HepG2 (cell line): ENCODE measurements around the gene TPRN. TPM values are rescaled to one million over a fixed set of nuclear protein-coding genes. Genes with fewer than 3 reads are reported as not detected.

Experiments used
- ARNT ChIP-seq: fragments of 450-650 bp; IDR thresholded peaks from 2 replicates; pipeline ENCODE4 v1.6.1; 2017
- BRCA1 ChIP-seq: sonication (generic); formaldehyde crosslinking; IDR thresholded peaks from 2 replicates; pipeline ENCODE4 v1.4.0; 2020; ENCODE audit warnings: missing genetic modification reagents
- BRF2 ChIP-seq: sonication (generic); formaldehyde crosslinking; IDR thresholded peaks from 2 replicates; pipeline ENCODE4 v1.8.1; 2022; ENCODE audit warnings: mild to moderate bottlenecking, missing genetic modification reagents
- CERS6 ChIP-seq: sonication (generic); formaldehyde crosslinking; IDR thresholded peaks from 2 replicates; pipeline ENCODE4 v1.5.0; 2020; ENCODE audit warnings: missing genetic modification reagents
- CHCHD3 ChIP-seq: sonication (generic); formaldehyde crosslinking; IDR thresholded peaks from 2 replicates; pipeline ENCODE4 v1.8.0; 2022; ENCODE audit warnings: mild to moderate bottlenecking, missing genetic modification reagents, moderate library complexity
- ELF1 ChIP-seq: sonication (generic); formaldehyde crosslinking; IDR thresholded peaks from 2 replicates; pipeline ENCODE4 v1.4.0; 2020; ENCODE audit warnings: missing genetic modification reagents
- ELF3 ChIP-seq: IDR thresholded peaks from 2 replicates; pipeline ENCODE4 v1.6.1; 2016; ENCODE audit warnings: missing genetic modification reagents, missing compliant biosample characterization
- HOXA7 ChIP-seq: sonication (generic); formaldehyde crosslinking; IDR thresholded peaks from 2 replicates; pipeline ENCODE4 v1.8.1; 2022; ENCODE audit warnings: mild to moderate bottlenecking, missing genetic modification reagents, moderate library complexity
- IKZF4 ChIP-seq: sonication (generic); formaldehyde crosslinking; IDR thresholded peaks from 2 replicates; pipeline ENCODE4 v1.5.1; 2020; ENCODE audit warnings: borderline replicate concordance, mild to moderate bottlenecking, low read depth, missing genetic modification reagents; ENCODE audit errors: not compliant biosample characterization
- MAX ChIP-seq: IDR thresholded peaks from 2 replicates; pipeline ENCODE4 v1.6.1; 2012; ENCODE audit warnings: inconsistent platforms
- MLXIP ChIP-seq: sonication (generic); formaldehyde crosslinking; IDR thresholded peaks from 2 replicates; pipeline ENCODE4 v1.9.0; 2021; ENCODE audit warnings: missing genetic modification reagents, borderline replicate concordance
- NFKBIZ ChIP-seq: IDR thresholded peaks from 2 replicates; pipeline ENCODE4 v1.6.1; 2018; ENCODE audit warnings: missing genetic modification reagents, missing compliant biosample characterization
- NFYB ChIP-seq: sonication (generic); formaldehyde crosslinking; IDR thresholded peaks from 2 replicates; pipeline ENCODE4 v1.4.0; 2020; ENCODE audit warnings: missing genetic modification reagents
- SETDB1 ChIP-seq: sonication (generic); formaldehyde crosslinking; IDR thresholded peaks from 2 replicates; pipeline ENCODE4 v1.5.1; 2020; ENCODE audit warnings: missing genetic modification reagents, mild to moderate bottlenecking, borderline replicate concordance
- TAF15 ChIP-seq: fragments of 200-400 bp; formaldehyde crosslinking; IDR thresholded peaks from one replicate; pipeline ENCODE4 v1.6.1; 2018; ENCODE audit warnings: mild to moderate bottlenecking, low read depth, low read length; ENCODE audit not compliant: poor library complexity, severe bottlenecking
- ZNF205 ChIP-seq: IDR thresholded peaks from 2 replicates; pipeline ENCODE4 v1.6.1; 2018; ENCODE audit warnings: missing biosample characterization, missing genetic modification reagents
- ZNF263 ChIP-seq: sonication (generic); formaldehyde crosslinking; IDR thresholded peaks from 2 replicates; pipeline ENCODE4 v1.4.0; 2020; ENCODE audit warnings: missing genetic modification reagents
- ZNF350 ChIP-seq: sonication (generic); formaldehyde crosslinking; IDR thresholded peaks from 2 replicates; pipeline ENCODE4 v1.4.0; 2020; ENCODE audit warnings: mild to moderate bottlenecking, low read depth, missing genetic modification reagents, borderline replicate concordance
- ZNF558 ChIP-seq: sonication (generic); formaldehyde crosslinking; IDR thresholded peaks from 2 replicates; pipeline ENCODE4 v1.9.0; 2022; ENCODE audit warnings: mild to moderate bottlenecking, missing genetic modification reagents, borderline replicate concordance
- ZNF614 ChIP-seq: IDR thresholded peaks from 2 replicates; pipeline ENCODE4 v1.6.1; 2018; ENCODE audit warnings: missing biosample characterization, missing genetic modification reagents, inconsistent platforms, borderline replicate concordance
- ZNF749 ChIP-seq: sonication (generic); formaldehyde crosslinking; IDR thresholded peaks from 2 replicates; pipeline ENCODE4 v1.8.0; 2022; ENCODE audit warnings: mild to moderate bottlenecking, missing genetic modification reagents, moderate library complexity, borderline replicate concordance
- ZNF792 ChIP-seq: IDR thresholded peaks from 2 replicates; pipeline ENCODE4 v1.6.1; 2016
- polyA plus RNA-seq, 8 experiments: library from polyadenylated mRNA; depleted of rRNA in 3 of 8; stranded (reverse) in 7 of 8; unstranded in 1 of 8; fragments of >200 nt; fragmentation: Illumina TruSeq in 4 of 8; extraction: Trizol in 4 of 8; gene quantifications; 2 replicates each; pipeline versions ENCODE4 v1.2.1 to v1.2.3, GENCODE V29; 2011 to 2016; ENCODE audit warnings: low read depth in 4 of 8, missing spikeins in 1 of 8, mixed read lengths in 1 of 8; ENCODE audit not compliant: insufficient read depth in 1 of 8
- total RNA-seq, 5 experiments: library from RNA; depleted of rRNA; stranded (reverse); fragments of >200 nt; fragmentation: Illumina TruSeq; extraction: Trizol; gene quantifications; 2 replicates each; pipeline ENCODE4 v1.2.3, GENCODE V29; 2016; ENCODE audit warnings: low read depth in 1 of 5
- TF ChIP-seq, protein P1 (sequence below): IDR thresholded peaks from 2 replicates; pipeline ENCODE4 v1.6.1; 2016; ENCODE audit warnings: mild to moderate bottlenecking

The TPRN gene
- total and polyA plus RNA-seq, 2 of the 13 experiments (the other 11 are each of a cell fraction or from before 2014, with no cell fraction given): 10.1 to 19.2 TPM

- TF ChIP-seq CERS6 (no peak), SETDB1 (no peak), ARNT (no peak), ZNF749 (CRISPR knock-in tag) (no peak), IKZF4 (CRISPR knock-in tag) (peak; percentile 75), BRCA1 (CRISPR knock-in tag) (no peak), ELF3 (CRISPR knock-in tag) (peak; percentile 26; the same call in 1 of the 2 replicates), CHCHD3 (CRISPR knock-in tag) (no peak), ZNF263 (no peak; the same call in 1 of the 2 replicates), ZNF205 (CRISPR knock-in tag) (no peak; the same call in 1 of the 2 replicates), NFYB (CRISPR knock-in tag) (no peak), ZNF614 (CRISPR knock-in tag) (no peak), MAX (no peak), MLXIP (CRISPR knock-in tag) (0 out of 2 replicates have a peak, but pooled peaks have one; percentile 42), ZNF350 (CRISPR knock-in tag) (0 out of 2 replicates have a peak, but pooled peaks have one; percentile 14), ZNF792 (CRISPR knock-in tag) (0 out of 2 replicates have a peak, but pooled peaks have one; percentile 33), ZNF558 (no peak), ELF1 (CRISPR knock-in tag) (no peak), NFKBIZ (CRISPR knock-in tag) (no peak), BRF2 (CRISPR knock-in tag) (no peak), TAF15 (no peak), HOXA7 (0 out of 2 replicates have a peak, but pooled peaks have one; percentile 19)
- TF ChIP-seq, protein P1, sequence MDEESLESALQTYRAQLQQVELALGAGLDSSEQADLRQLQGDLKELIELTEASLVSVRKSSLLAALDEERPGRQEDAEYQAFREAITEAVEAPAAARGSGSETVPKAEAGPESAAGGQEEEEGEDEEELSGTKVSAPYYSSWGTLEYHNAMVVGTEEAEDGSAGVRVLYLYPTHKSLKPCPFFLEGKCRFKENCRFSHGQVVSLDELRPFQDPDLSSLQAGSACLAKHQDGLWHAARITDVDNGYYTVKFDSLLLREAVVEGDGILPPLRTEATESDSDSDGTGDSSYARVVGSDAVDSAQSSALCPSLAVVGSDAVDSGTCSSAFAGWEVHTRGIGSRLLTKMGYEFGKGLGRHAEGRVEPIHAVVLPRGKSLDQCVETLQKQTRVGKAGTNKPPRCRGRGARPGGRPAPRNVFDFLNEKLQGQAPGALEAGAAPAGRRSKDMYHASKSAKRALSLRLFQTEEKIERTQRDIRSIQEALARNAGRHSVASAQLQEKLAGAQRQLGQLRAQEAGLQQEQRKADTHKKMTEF (CRISPR knock-in tag): no peak
Observed at GRCh38 chr9:137235424-137236237, 35.1 kb upstream of the TPRN start (continued).
